ENCODE results near the gene HTRA2.
A peak's percentile ranks its signal among the peaks of the same experiment; 100 is the strongest.

HTRA2 gene

GRCh38 chr2:74552914-74553811 is 23.4 kb downstream of the HTRA2 start:
- WGBS, 2 donors (ENCODE audit: extremely low coverage in 2 of 2, insufficient read length in 2 of 2, insufficient replicate concordance in 1 of 2): no CpG with 5 or more reads among the region's 27 CpGs
- peaks cover 6% of the 10 kb centered on the region for H3K79me1 ChIP-seq (ENCODE audit: low read depth, low read length)
- peak overlapping the region; percentile 14 for H2BK12ac ChIP-seq (ENCODE audit: low read length)
- H2AK5ac ChIP-seq (ENCODE audit: low read depth, low read length): peak overlapping the region; percentile 30
- H3K4ac ChIP-seq (ENCODE audit: low read length): no peak overlapping the region
- H3K9me3 ChIP-seq (replicated peaks in 1 of 2; ENCODE audit: control insufficient read depth in 2 of 2, insufficient read depth in 1 of 2, low read depth in 1 of 2, low read length in 2 of 2): no peaks in the 10 kb centered on the region
- peak overlapping the region; percentile 93 for H3K27ac ChIP-seq (replicated peaks; ENCODE audit: low read length)
- H3K4me3 ChIP-seq (ENCODE audit: low read length in 2 of 2): peak overlapping the region; percentile 67 to 87
- no peak overlapping the region for H2BK120ac ChIP-seq (ENCODE audit: low read depth, low read length)
- H4K91ac ChIP-seq (ENCODE audit: low read depth, low read length, poor library complexity): no peak overlapping the region
- peak overlapping the region; percentile 96 for H3K18ac ChIP-seq (ENCODE audit: low read length)
- H3K4me1 ChIP-seq (ENCODE audit: control insufficient read depth in 2 of 2, insufficient read depth in 1 of 2, low read depth in 1 of 2, low read length in 2 of 2): peaks cover 9 to 23% of the 10 kb centered on the region in 2 donors
- peak overlapping the region; percentile 89 for H3K9ac ChIP-seq (ENCODE audit: low read depth, low read length, poor library complexity)
- H2AFZ ChIP-seq (ENCODE audit: low read length): peak overlapping the region; percentile 99
- H3K36me3 ChIP-seq (replicated peaks in 1 of 2; ENCODE audit: control insufficient read depth in 2 of 2, insufficient read depth in 2 of 2, low read length in 2 of 2): peaks cover 19 to 46% of the 10 kb centered on the region in 2 donors
- peak overlapping the region; percentile 68 for H2BK5ac ChIP-seq (ENCODE audit: low read length)
- H2BK15ac ChIP-seq (ENCODE audit: low read length): peak overlapping the region; percentile 82
- H3K14ac ChIP-seq (ENCODE audit: low read length): peak overlapping the region; percentile 60
- H3K27me3 ChIP-seq (ENCODE audit: control insufficient read depth in 3 of 3, insufficient read depth in 3 of 3, low read depth in 1 of 3, low read length in 3 of 3): peaks cover 0 to 57% (median 4%) of the 10 kb centered on the region in 3 experiments
- H4K8ac ChIP-seq (ENCODE audit: low read depth, low read length): no peak overlapping the region
- peak overlapping the region; percentile 97 for H3K4me2 ChIP-seq (ENCODE audit: insufficient read depth, low read length, poor library complexity, severe bottlenecking)
- peak overlapping the region; percentile 52 for H3K23ac ChIP-seq (ENCODE audit: low read depth, low read length, poor library complexity)
- DNase-seq (ENCODE audit: low spot score): peak; percentile 14

- H2BK15ac ChIP-seq (ENCODE audit: low read length): peak within 1 kb of the TSS; percentile 82
- H4K8ac ChIP-seq (ENCODE audit: low read depth, low read length): no peak within 1 kb of the TSS
- peak within 1 kb of the TSS; percentile 30 for H2AK5ac ChIP-seq (ENCODE audit: low read depth, low read length)
- peaks cover 19 to 44% of the 10 kb centered on the region in 2 donors for H3K36me3 ChIP-seq (replicated peaks in 1 of 2; ENCODE audit: control insufficient read depth in 2 of 2, insufficient read depth in 2 of 2, low read length in 2 of 2)
- H3K14ac ChIP-seq (ENCODE audit: low read length): peak within 1 kb of the TSS; percentile 75
- H3K9me3 ChIP-seq (replicated peaks in 1 of 2; ENCODE audit: control insufficient read depth in 2 of 2, insufficient read depth in 1 of 2, low read depth in 1 of 2, low read length in 2 of 2): no peaks in the 10 kb centered on the region
- H4K91ac ChIP-seq (ENCODE audit: low read depth, low read length, poor library complexity): no peak within 1 kb of the TSS
- H3K4me2 ChIP-seq (ENCODE audit: insufficient read depth, low read length, poor library complexity, severe bottlenecking): peak within 1 kb of the TSS; percentile 97
- peak within 1 kb of the TSS; percentile 63 for H2BK12ac ChIP-seq (ENCODE audit: low read length)
- peaks cover 0 to 54% (median 4%) of the 10 kb centered on the region in 3 experiments for H3K27me3 ChIP-seq (ENCODE audit: control insufficient read depth in 3 of 3, insufficient read depth in 3 of 3, low read depth in 1 of 3, low read length in 3 of 3)
- peak within 1 kb of the TSS; percentile 99 for H2AFZ ChIP-seq (ENCODE audit: low read length)
- H3K27ac ChIP-seq (replicated peaks; ENCODE audit: low read length): peak within 1 kb of the TSS; percentile 95
- peaks cover 6% of the 10 kb centered on the region for H3K79me1 ChIP-seq (ENCODE audit: low read depth, low read length)
- peak within 1 kb of the TSS; percentile 68 for H2BK5ac ChIP-seq (ENCODE audit: low read length)
- H3K4me1 ChIP-seq (ENCODE audit: control insufficient read depth in 2 of 2, insufficient read depth in 1 of 2, low read depth in 1 of 2, low read length in 2 of 2): peaks cover 9 to 20% of the 10 kb centered on the region in 2 donors
- WGBS, 2 donors (ENCODE audit: extremely low coverage in 2 of 2, insufficient read length in 2 of 2, insufficient replicate concordance in 1 of 2): no CpG with 5 or more reads among the region's 73 CpGs
- H3K23ac ChIP-seq (ENCODE audit: low read depth, low read length, poor library complexity): peak within 1 kb of the TSS; percentile 82
- peak within 1 kb of the TSS; percentile 67 to 87 for H3K4me3 ChIP-seq (ENCODE audit: low read length in 2 of 2)
- peak; percentile 92 for DNase-seq (ENCODE audit: low spot score)
- H3K18ac ChIP-seq (ENCODE audit: low read length): peak within 1 kb of the TSS; percentile 98
- H3K4ac ChIP-seq (ENCODE audit: low read length): no peak within 1 kb of the TSS
- peak within 1 kb of the TSS; percentile 89 for H3K9ac ChIP-seq (ENCODE audit: low read depth, low read length, poor library complexity)
- H2BK120ac ChIP-seq (ENCODE audit: low read depth, low read length): peak within 1 kb of the TSS; percentile 53
Measured at GRCh38 chr2:74553892-74554819, 24.4 kb downstream of the HTRA2 start, which contains the start of the genes DOK1 and LOXL3. Gene DOK1, plus strand, starts transcription at chr2:74554720. Its CDS starts 35 bp downstream, at chr2:74554755. Gene LOXL3, minus strand, starts transcription at chr2:74553942. Its CDS starts 1,308 bp downstream, at chr2:74552634.

- Histone ChIP-seq H3K4ac (ENCODE audit: low read length) (no peak overlapping the region), H3K18ac (ENCODE audit: low read length) (peak overlapping the region; percentile 78), H2AK5ac (ENCODE audit: low read depth, low read length) (peak overlapping the region; percentile 8), H3K4me1 (ENCODE audit: control insufficient read depth in 2 of 2, insufficient read depth in 1 of 2, low read depth in 1 of 2, low read length in 2 of 2) (peaks cover 9 to 14% of the 10 kb centered on the region in 2 donors), H3K27me3 (ENCODE audit: control insufficient read depth in 3 of 3, insufficient read depth in 3 of 3, low read depth in 1 of 3, low read length in 3 of 3) (peaks cover 0 to 47% (median 4%) of the 10 kb centered on the region in 3 experiments), H4K8ac (ENCODE audit: low read depth, low read length) (no peak overlapping the region), H2BK12ac (ENCODE audit: low read length) (peak overlapping the region; percentile 63), H3K27ac (replicated peaks; ENCODE audit: low read length) (no peak overlapping the region), H3K9ac (ENCODE audit: low read depth, low read length, poor library complexity) (peak overlapping the region; percentile 87), H3K23ac (ENCODE audit: low read depth, low read length, poor library complexity) (peak overlapping the region; percentile 82), H2BK120ac (ENCODE audit: low read depth, low read length) (peak overlapping the region; percentile 53), H3K9me3 (replicated peaks in 1 of 2; ENCODE audit: control insufficient read depth in 2 of 2, insufficient read depth in 1 of 2, low read depth in 1 of 2, low read length in 2 of 2) (no peaks in the 10 kb centered on the region), H3K4me2 (ENCODE audit: insufficient read depth, low read length, poor library complexity, severe bottlenecking) (peak overlapping the region; percentile 83), H3K79me1 (ENCODE audit: low read depth, low read length) (peaks cover 6% of the 10 kb centered on the region), H3K14ac (ENCODE audit: low read length) (peak overlapping the region; percentile 75), H3K4me3 (ENCODE audit: low read length in 2 of 2) (peak overlapping the region; percentile 67 to 87), H4K91ac (ENCODE audit: low read depth, low read length, poor library complexity) (no peak overlapping the region), H2BK15ac (ENCODE audit: low read length) (no peak overlapping the region), H2BK5ac (ENCODE audit: low read length) (no peak overlapping the region), H2AFZ (ENCODE audit: low read length) (peak overlapping the region; percentile 99), H3K36me3 (replicated peaks in 1 of 2; ENCODE audit: control insufficient read depth in 2 of 2, insufficient read depth in 2 of 2, low read length in 2 of 2) (peaks cover 19 to 36% of the 10 kb centered on the region in 2 donors)
- DNase-seq (ENCODE audit: low spot score): peak; percentile 49
- no CpG with 5 or more reads among the region's 58 CpGs for WGBS, 2 donors (ENCODE audit: extremely low coverage in 2 of 2, insufficient read length in 2 of 2, insufficient replicate concordance in 1 of 2)
Measured at GRCh38 chr2:74554820-74555531, 25.2 kb downstream of the HTRA2 start.

All from neuronal stem cell (in vitro differentiated cells).